NCI-H748 (cell line): ENCODE measurements around the gene AP3S2.
"Not testable (repeated sequence)": the region's sequence is repeated elsewhere in the genome, so short reads cannot be mapped to it uniquely, and the experiment has no call there.

ENCODE experiments used
- DNase-seq: peaks from one replicate; lab custom pipeline; 2025; ENCODE audit not compliant: unreplicated experiment; lab: John Stamatoyannopoulos, UW

AP3S2 gene

GRCh38 chr15:89893696-89894447, at the start of gene AP3S2:
TSS of gene AP3S2 (minus strand) at chr15:89893994. CDS start at chr15:89893949, 45 bp downstream.
- DNase-seq: peak; percentile 94

GRCh38 chr15:89939910-89940309, 46.1 kb upstream of the AP3S2 start:
- DNase-seq: no peak

- not testable (repeated sequence) for DNase-seq
These were observed 45.6 kb upstream of the AP3S2 start for GRCh38 chr15:89939377-89939776.

- no peak for DNase-seq
These were observed 43.9 kb upstream of the AP3S2 start for GRCh38 chr15:89937365-89938350.

GRCh38 chr15:89936786-89937265, 43.0 kb upstream of the AP3S2 start:
- no peak for DNase-seq

- no peak for DNase-seq
These were observed 42.4 kb upstream of the AP3S2 start for GRCh38 chr15:89936051-89936785.

- DNase-seq: no peak
These were observed 39.1 kb upstream of the AP3S2 start for GRCh38 chr15:89932880-89933279.

GRCh38 chr15:89928421-89928820, 34.6 kb upstream of the AP3S2 start:
- no peak for DNase-seq

GRCh38 chr15:89926158-89926557, 32.4 kb upstream of the AP3S2 start:
- DNase-seq: no peak

- no peak for DNase-seq
These were observed 23.8 kb upstream of the AP3S2 start for GRCh38 chr15:89917442-89918101.

GRCh38 chr15:89916660-89917059, 22.9 kb upstream of the AP3S2 start:
- DNase-seq: no peak

- DNase-seq: peak; percentile 75
These were observed 19.0 kb upstream of the AP3S2 start, which contains the start of gene ARPIN for GRCh38 chr15:89912674-89913396. TSS of gene ARPIN (minus strand) at chr15:89912952. CDS start at chr15:89912835, 117 bp downstream.

GRCh38 chr15:89912145-89912673, 18.4 kb upstream of the AP3S2 start:
- DNase-seq: peak; percentile 38

- no peak for DNase-seq
These were observed 17.3 kb upstream of the AP3S2 start for GRCh38 chr15:89910891-89911626.

- DNase-seq: no peak
These were observed 15.8 kb upstream of the AP3S2 start for GRCh38 chr15:89909611-89910010.

- DNase-seq: no peak
These were observed 14.4 kb upstream of the AP3S2 start for GRCh38 chr15:89908226-89908625.

- no peak for DNase-seq
These were observed 13.5 kb upstream of the AP3S2 start for GRCh38 chr15:89907289-89907688.

GRCh38 chr15:89905846-89906378, 12.1 kb upstream of the AP3S2 start:
- DNase-seq: no peak

- no peak for DNase-seq
These were observed 10.7 kb upstream of the AP3S2 start for GRCh38 chr15:89904519-89904918.
